ENCODE results near the gene TMEM209.
"Not testable (repeated sequence)": the region's sequence is repeated elsewhere in the genome, so short reads cannot be mapped to it uniquely, and the experiment has no call there.

TMEM209 gene

DNA sequence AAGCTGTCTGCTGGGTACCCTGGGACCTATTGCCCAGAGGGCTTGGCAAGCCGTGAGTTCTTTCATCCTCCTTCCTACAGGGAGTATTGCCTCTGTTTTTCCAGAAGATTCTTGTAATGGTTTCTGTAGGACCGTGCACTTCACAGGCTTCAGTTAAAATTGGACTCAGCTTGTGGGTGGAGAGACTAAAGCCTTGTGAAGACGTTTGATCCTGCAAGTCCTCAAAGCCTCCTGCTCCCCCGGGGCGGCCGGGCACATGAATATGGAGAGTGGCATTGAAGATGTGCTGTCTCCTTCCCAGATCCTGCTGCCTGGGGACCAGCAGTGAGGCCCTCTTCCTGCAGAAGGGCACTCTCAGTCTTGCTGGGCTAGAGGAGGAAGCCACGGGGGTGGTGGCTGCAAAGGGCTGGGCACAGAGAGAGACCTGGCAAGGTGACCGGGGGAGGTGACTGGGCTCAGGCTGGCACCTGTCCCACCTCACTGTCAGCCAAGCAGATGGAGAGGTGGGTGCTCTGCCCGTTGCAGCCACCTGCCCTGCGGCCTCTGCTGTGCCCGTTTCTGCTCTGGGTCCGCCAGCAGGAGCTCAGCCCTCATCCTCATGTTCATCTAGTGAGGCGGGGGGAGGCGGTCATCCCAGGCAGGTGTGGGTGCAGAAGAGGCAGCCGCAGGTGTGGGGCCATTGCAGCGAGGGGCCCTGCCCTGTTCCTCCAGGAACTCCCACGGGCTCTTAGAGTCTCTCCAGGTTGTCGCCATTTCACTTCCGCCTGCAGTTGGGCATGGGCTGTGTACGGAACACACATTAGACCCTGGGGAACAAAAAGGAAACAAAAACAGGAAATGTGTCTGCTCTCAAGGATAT lies 55.7 kb downstream of the TMEM209 start:
- no peak overlapping the region for H3K4me3 ChIP-seq (ENCODE audit: low read depth, low read length)
- H3K27ac ChIP-seq (ENCODE audit: low read depth, low read length): no peak overlapping the region
- no peaks in the 10 kb centered on the region for H3K36me3 ChIP-seq (ENCODE audit: control insufficient read depth, insufficient read depth, low read length)
- no peak overlapping the region for H3K9ac ChIP-seq (ENCODE audit: low read length)
- H3K27me3 ChIP-seq (ENCODE audit: control insufficient read depth, insufficient read depth, low read length): no peaks in the 10 kb centered on the region
- H3K4me1 ChIP-seq (ENCODE audit: control insufficient read depth, insufficient read depth, low read length): no peaks in the 10 kb centered on the region
- no peaks in the 10 kb centered on the region for H3K9me3 ChIP-seq (ENCODE audit: control insufficient read depth, insufficient read depth, low read depth, low read length)

DNA sequence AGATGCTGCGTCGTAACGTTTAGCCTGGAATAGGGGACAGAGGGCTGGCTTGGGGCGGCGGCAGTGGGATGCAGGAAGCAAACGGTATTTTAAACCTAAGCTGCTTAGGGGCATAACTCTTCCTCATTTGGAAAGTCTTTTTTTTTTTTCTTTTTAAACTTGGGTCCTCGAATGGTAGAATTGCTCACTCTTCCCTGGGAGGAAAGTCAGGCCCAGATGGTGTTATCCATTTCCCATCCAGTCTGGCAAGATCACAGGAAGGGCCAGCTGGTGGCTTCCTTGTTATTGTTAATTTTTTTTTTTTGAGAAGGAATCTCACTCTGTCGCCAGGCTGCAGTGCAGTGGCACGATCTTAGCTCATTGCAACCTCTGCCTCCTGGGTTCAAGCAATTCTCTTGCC lies 56.6 kb downstream of the TMEM209 start:
- Histone ChIP-seq H3K4me3 (ENCODE audit: low read depth, low read length) (no peak overlapping the region), H3K36me3 (ENCODE audit: control insufficient read depth, insufficient read depth, low read length) (no peaks in the 10 kb centered on the region), H3K27me3 (ENCODE audit: control insufficient read depth, insufficient read depth, low read length) (no peaks in the 10 kb centered on the region), H3K9ac (ENCODE audit: low read length) (no peak overlapping the region), H3K4me1 (ENCODE audit: control insufficient read depth, insufficient read depth, low read length) (no peaks in the 10 kb centered on the region), H3K27ac (ENCODE audit: low read depth, low read length) (no peak overlapping the region), H3K9me3 (ENCODE audit: control insufficient read depth, insufficient read depth, low read depth, low read length) (no peaks in the 10 kb centered on the region)

DNA sequence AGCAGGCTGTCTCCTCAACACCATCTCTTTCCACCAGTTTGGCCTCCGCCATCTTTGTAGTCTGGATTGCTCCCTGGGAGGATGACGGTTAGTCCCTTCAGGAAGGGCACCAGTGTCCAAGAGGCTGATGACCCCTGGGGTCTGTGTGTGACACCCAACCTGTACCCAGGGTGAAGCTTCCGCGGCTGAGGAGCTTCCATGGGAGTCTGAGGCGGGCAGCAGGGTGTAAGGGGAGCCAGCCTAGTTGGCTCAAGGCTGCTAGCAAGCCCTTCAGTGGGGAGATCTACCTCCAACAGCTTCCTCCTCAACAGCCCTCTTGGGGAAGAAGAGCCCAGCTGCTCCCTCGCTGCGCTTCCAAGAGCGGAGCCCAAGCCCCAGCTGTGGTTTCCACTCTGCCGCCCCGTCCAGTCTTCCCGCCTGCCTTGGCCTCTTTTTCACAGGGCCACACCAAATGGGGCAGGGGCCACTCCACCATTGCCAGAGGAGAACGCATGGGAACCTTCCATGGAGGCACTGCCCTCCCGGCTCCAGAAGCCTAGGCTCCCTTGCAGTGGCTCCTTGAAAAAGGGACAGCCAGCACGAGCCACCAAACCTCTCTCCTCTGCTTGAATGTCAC lies 57.4 kb downstream of the TMEM209 start:
- Histone ChIP-seq H3K4me1 (ENCODE audit: control insufficient read depth, insufficient read depth, low read length) (no peaks in the 10 kb centered on the region), H3K27ac (ENCODE audit: low read depth, low read length) (no peak overlapping the region), H3K27me3 (ENCODE audit: control insufficient read depth, insufficient read depth, low read length) (no peaks in the 10 kb centered on the region), H3K9me3 (ENCODE audit: control insufficient read depth, insufficient read depth, low read depth, low read length) (no peaks in the 10 kb centered on the region), H3K9ac (ENCODE audit: low read length) (no peak overlapping the region), H3K36me3 (ENCODE audit: control insufficient read depth, insufficient read depth, low read length) (no peaks in the 10 kb centered on the region), H3K4me3 (ENCODE audit: low read depth, low read length) (no peak overlapping the region)

DNA sequence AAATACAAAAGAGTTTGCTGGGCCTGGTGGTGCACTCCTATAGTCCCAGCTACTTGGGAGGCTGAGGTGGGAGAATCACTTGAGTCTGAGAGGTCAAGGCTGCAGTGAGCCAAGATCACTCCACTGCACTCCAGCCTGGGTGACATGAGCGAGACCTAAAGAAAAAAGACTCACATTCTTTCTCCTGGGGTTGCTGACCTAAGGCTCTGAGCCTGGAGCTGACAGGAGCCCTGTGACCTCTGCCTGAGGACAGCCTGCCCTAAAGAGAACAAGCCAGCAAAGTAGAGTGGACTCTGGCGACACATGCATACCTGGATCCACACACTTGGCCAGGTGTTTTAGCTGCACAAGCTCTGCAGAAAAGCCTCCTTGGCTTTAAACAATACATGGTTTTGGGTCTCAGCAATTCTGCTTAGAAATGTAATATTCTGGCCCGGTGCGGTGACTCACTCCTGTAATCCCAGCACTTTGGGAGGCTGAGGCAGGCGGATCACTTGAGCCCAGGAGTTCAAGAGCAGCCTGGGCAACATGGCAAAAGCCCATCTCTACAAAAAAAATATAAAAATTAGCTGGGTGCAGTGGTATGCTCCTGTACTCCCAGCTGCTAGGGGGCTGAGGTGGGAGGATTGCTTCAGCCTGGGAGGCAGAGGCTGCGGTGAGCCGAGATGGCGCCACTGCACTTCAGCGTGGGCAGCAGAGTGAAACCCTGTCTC lies 58.4 kb downstream of the TMEM209 start:
- no peak overlapping the region for H3K9ac ChIP-seq (ENCODE audit: low read length)

DNA sequence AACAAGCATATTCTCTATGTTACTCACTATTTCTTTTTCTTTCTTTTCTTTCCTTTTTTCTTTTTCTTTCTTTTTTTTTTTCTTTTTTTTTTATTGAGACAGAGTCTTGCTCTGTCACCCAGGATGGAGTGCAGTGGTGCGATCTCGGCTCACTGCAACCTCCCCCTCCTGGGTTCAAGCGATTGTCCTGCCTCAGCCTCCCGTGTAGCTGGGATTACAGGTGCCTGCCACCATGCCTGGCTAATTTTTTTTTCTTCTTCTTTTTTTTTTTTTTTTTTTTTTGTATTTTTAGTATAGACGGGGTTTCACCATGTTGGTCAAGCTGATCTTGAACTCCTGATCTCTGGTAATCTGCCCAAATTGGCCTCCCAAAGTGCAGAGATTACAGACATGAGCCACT lies 59.1 kb downstream of the TMEM209 start:
- not testable (repeated sequence) for H3K9me3 ChIP-seq (ENCODE audit: control insufficient read depth, insufficient read depth, low read depth, low read length); H3K27ac ChIP-seq (ENCODE audit: low read depth, low read length); H3K9ac ChIP-seq (ENCODE audit: low read length); H3K36me3 ChIP-seq (ENCODE audit: control insufficient read depth, insufficient read depth, low read length); H3K4me3 ChIP-seq (ENCODE audit: low read depth, low read length); H3K4me1 ChIP-seq (ENCODE audit: control insufficient read depth, insufficient read depth, low read length); H3K27me3 ChIP-seq (ENCODE audit: control insufficient read depth, insufficient read depth, low read length)

More for the DNA sequence above, 58.4 kb downstream of the TMEM209 start:
- Histone ChIP-seq H3K4me1 (ENCODE audit: control insufficient read depth, insufficient read depth, low read length) (peaks cover 6% of the 10 kb centered on the region), H3K27me3 (ENCODE audit: control insufficient read depth, insufficient read depth, low read length) (no peaks in the 10 kb centered on the region), H3K9me3 (ENCODE audit: control insufficient read depth, insufficient read depth, low read depth, low read length) (no peaks in the 10 kb centered on the region), H3K4me3 (ENCODE audit: low read depth, low read length) (no peak overlapping the region), H3K27ac (ENCODE audit: low read depth, low read length) (no peak overlapping the region), H3K36me3 (ENCODE audit: control insufficient read depth, insufficient read depth, low read length) (no peaks in the 10 kb centered on the region)

DNA sequence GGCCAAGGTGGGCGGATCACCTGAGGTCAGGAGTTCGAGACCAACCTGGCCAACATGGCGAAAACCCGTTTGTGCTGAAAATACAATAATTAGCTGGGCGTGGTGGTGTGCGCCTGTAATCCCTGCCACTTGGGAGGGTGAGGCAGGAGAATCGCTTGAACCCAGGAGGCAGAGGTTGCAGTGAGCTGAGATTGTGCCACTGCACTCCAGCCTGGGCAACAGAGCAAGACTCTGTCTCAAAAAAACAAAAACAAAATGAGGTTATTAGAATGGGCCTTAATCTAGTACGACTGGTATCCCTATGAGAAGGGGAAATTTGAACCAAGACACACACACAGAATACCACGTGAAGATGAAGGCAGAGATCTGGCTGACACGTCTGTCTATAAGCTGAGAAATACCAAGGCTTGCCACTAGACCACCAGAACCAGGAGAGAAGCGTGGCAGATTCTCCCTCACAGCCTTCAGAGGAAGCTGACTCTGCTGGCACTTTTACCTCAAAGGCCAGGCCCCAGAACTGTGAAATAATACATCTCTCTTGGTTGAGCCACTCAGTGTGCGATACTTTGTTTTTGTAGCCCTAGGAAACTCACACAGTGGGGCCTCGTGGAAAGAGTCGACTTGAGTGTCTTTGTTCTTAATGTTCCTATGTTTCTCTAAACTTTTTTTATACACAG lies 59.6 kb downstream of the TMEM209 start:
- H3K9ac ChIP-seq (ENCODE audit: low read length): no peak overlapping the region
- H3K9me3 ChIP-seq (ENCODE audit: control insufficient read depth, insufficient read depth, low read depth, low read length): no peaks in the 10 kb centered on the region
- H3K27me3 ChIP-seq (ENCODE audit: control insufficient read depth, insufficient read depth, low read length): peaks cover 5% of the 10 kb centered on the region; the same call in 1 of the 2 replicates
- H3K4me1 ChIP-seq (ENCODE audit: control insufficient read depth, insufficient read depth, low read length): peaks cover 14% of the 10 kb centered on the region
- H3K4me3 ChIP-seq (ENCODE audit: low read depth, low read length): no peak overlapping the region
- no peaks in the 10 kb centered on the region for H3K36me3 ChIP-seq (ENCODE audit: control insufficient read depth, insufficient read depth, low read length)
- no peak overlapping the region for H3K27ac ChIP-seq (ENCODE audit: low read depth, low read length)

DNA sequence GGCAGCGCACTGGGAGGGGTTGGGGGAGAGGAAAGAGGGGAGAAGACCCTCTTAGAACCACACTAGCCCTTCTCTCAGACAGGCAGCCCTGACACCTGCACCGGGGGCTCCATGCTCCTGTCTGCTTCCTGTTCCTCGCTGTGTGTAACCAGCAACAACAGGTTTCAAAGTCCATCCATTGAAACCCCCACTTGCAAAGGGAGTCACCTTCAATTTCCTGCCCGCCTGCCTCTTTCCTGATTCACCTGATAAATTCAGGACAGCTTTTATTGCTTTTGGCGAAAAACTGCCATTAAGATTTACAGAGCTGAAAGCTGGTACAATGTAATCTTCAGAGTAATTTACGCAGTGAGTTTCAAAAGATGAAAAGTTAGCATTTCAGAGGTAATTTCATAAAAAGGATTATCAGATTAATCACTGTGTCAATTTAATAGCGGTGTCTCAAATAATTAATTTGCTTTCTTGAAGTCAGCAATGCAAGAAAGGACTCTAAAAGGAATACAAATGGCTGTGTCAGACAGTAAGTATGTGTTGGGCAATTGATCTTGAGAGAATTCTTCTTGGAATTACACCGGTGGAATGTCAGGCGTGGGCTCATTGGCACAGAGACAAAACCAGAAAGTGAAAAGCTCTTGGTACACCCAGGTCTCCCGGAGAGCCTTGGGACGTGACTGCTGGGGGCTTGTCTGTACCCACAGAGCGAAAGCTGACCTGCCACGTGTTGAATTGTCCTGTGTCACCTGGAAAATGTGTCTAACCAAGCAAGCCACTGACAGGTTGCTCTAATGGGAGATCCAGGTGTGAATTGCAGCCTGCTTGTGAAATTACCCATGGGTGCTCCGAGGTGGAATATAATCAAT lies 60.7 kb downstream of the TMEM209 start:
- H3K9ac ChIP-seq (ENCODE audit: low read length): no peak overlapping the region
- H3K36me3 ChIP-seq (ENCODE audit: control insufficient read depth, insufficient read depth, low read length): no peaks in the 10 kb centered on the region
- H3K27ac ChIP-seq (ENCODE audit: low read depth, low read length): no peak overlapping the region
- no peaks in the 10 kb centered on the region for H3K9me3 ChIP-seq (ENCODE audit: control insufficient read depth, insufficient read depth, low read depth, low read length)
- peaks cover 13% of the 10 kb centered on the region for H3K27me3 ChIP-seq (ENCODE audit: control insufficient read depth, insufficient read depth, low read length)
- H3K4me3 ChIP-seq (ENCODE audit: low read depth, low read length): no peak overlapping the region
- H3K4me1 ChIP-seq (ENCODE audit: control insufficient read depth, insufficient read depth, low read length): peaks cover 14% of the 10 kb centered on the region

DNA sequence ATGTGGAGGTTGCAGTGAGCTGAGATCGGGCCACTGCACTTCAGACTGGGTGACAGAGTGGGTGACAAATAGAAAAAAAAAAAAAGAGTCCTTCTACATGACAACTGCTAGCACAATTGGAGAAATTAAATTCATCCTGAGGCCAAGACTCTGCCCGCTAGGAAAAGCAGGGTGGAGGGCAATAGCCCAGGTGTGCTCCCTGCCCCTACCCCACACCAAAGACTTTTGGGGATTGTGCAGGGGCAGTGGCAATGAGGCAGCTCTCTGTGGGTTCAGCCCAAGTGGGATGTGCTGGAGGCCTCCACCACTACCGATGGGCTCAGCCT lies 61.3 kb downstream of the TMEM209 start:
- peaks cover 14% of the 10 kb centered on the region for H3K4me1 ChIP-seq (ENCODE audit: control insufficient read depth, insufficient read depth, low read length)
- no peak overlapping the region for H3K9ac ChIP-seq (ENCODE audit: low read length)
- H3K9me3 ChIP-seq (ENCODE audit: control insufficient read depth, insufficient read depth, low read depth, low read length): no peaks in the 10 kb centered on the region
- peaks cover 13% of the 10 kb centered on the region for H3K27me3 ChIP-seq (ENCODE audit: control insufficient read depth, insufficient read depth, low read length)
- H3K36me3 ChIP-seq (ENCODE audit: control insufficient read depth, insufficient read depth, low read length): no peaks in the 10 kb centered on the region
- no peak overlapping the region for H3K27ac ChIP-seq (ENCODE audit: low read depth, low read length)
- no peak overlapping the region for H3K4me3 ChIP-seq (ENCODE audit: low read depth, low read length)

DNA sequence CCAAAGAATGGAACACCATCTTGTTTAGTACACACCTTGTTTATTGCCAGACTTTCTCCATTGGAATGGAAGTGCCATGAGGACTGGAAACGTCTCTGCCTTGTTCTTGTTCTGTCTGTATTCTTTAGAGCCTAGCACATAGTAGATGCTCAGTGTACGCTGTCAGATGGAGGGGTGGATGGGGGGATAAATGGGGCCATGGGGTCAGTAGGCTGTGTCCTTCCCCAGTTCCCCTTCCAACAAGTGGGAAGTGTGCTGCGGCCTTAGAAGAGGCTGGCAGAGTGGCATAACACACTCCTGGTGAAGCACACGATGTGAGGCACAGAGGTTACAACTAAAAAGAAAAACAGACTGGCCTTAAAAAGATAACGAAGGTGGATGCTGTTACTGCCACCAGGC lies 61.9 kb downstream of the TMEM209 start:
- H3K4me3 ChIP-seq (ENCODE audit: low read depth, low read length): no peak overlapping the region
- peaks cover 14% of the 10 kb centered on the region for H3K4me1 ChIP-seq (ENCODE audit: control insufficient read depth, insufficient read depth, low read length)
- no peak overlapping the region for H3K27ac ChIP-seq (ENCODE audit: low read depth, low read length)
- H3K9ac ChIP-seq (ENCODE audit: low read length): no peak overlapping the region
- no peaks in the 10 kb centered on the region for H3K9me3 ChIP-seq (ENCODE audit: control insufficient read depth, insufficient read depth, low read depth, low read length)
- no peaks in the 10 kb centered on the region for H3K36me3 ChIP-seq (ENCODE audit: control insufficient read depth, insufficient read depth, low read length)
- peaks cover 13% of the 10 kb centered on the region for H3K27me3 ChIP-seq (ENCODE audit: control insufficient read depth, insufficient read depth, low read length)

DNA sequence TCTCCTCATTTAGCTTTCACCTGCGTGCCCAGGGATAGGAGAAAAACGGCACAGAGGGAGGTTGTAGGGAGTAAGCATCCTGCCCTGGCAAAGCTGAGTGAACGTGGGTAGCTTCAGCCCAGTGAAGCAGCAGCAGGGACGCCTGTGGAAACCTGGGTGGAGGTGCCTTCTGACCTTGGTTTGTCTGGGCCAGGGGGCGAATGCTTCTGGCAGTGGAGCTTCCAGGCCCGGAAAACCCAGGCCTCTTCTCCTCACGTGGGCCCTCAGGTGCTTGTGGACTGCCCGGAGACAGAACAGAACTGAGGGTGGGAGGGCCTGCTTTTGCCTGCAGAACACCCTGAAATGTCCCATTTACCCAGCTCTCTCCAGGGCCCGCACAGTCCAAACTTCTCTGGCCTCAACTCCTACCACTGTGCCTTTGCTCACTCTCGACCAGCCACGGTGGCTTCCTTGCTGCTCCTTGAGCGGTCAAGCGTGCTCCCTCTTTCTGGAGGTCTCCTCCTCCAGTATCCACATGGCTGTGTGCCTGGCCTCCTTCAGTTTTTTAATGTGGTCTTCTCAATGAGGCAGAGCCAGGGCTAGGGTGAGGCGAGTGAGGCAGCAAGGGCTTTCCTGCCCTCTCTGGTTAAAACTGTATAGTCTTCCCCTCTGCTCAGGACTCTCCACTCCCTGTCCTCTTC lies 62.4 kb downstream of the TMEM209 start:
- Histone ChIP-seq H3K27me3 (ENCODE audit: control insufficient read depth, insufficient read depth, low read length) (peaks cover 13% of the 10 kb centered on the region), H3K4me1 (ENCODE audit: control insufficient read depth, insufficient read depth, low read length) (peaks cover 14% of the 10 kb centered on the region), H3K36me3 (ENCODE audit: control insufficient read depth, insufficient read depth, low read length) (no peaks in the 10 kb centered on the region), H3K27ac (ENCODE audit: low read depth, low read length) (no peak overlapping the region), H3K4me3 (ENCODE audit: low read depth, low read length) (no peak overlapping the region), H3K9ac (ENCODE audit: low read length) (no peak overlapping the region), H3K9me3 (ENCODE audit: control insufficient read depth, insufficient read depth, low read depth, low read length) (no peaks in the 10 kb centered on the region)

All from HUES6 (cell line).